Measurements from ENCODE around the gene MTERF1.

GRCh38 chr7:91835826-91836368 lies 44.6 kb downstream of the MTERF1 start:
- TF ChIP-seq CTCF (IDR thresholded peaks at IDR 0.05), result no peak
- TF ChIP-seq EP300 (IDR thresholded peaks at IDR 0.05), result no peak

Data from suprapubic skin (tissue), 3 donors.